A673 (cell line): ENCODE measurements around the gene PTGES.

ENCODE experiments used
- EZH2 ChIP-seq: fragments of 200-600 bp; sonication (generic); IDR thresholded peaks from 2 replicates; pipeline ENCODE4 v1.6.1; 2017; ENCODE audit warnings: borderline replicate concordance, low read depth, mild to moderate bottlenecking, mixed read lengths, antibody characterized with exemption, low read length; ENCODE audit not compliant: poor library complexity, severe bottlenecking
- TF ChIP-seq, protein P1 (sequence below): fragments of 300-800, 200-600 bp; sonication (generic); conservative IDR thresholded peaks from 2 replicates; pipeline ENCODE4 v1.5.1; 2017; ENCODE audit warnings: low read depth, mild to moderate bottlenecking, antibody characterized with exemption, low read length, moderate library complexity, mixed read lengths

DNA sequence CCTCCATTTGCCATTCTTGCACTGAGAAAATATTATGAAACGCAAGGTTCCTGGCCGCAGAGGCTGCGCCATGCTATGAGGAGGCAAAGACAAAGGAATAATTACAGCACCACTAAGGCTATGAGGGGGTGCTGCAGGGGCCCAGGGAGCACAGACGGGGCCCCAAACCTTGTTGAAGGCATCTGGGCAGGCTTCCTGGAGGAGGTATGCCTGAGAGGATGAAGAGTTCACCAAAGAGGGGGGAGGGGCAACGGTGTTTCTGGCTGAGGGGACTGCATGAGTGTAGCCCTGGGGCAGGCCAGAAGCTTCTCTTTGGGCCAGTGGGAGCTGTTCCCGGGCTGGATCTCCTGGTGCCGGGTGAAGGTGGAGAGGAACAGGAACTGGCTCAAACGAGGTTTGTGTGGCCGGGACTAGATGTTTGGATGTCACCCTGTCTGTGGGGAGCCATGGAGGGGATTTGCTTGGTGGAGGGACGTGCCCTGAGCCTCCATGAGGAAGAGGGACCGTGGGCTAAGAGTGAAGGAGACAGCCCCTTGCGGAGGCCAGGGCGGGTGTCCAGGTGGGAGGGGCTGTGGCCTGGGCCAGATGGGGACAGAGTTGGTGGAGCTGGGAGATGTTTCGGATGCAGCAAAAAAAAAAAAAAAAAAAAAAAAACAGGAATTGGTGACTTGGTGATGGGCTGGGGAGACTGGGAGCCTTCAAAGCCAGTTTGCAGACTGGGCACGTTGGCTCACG lies 28.2 kb downstream of the PTGES start:
- TF ChIP-seq, protein P1, sequence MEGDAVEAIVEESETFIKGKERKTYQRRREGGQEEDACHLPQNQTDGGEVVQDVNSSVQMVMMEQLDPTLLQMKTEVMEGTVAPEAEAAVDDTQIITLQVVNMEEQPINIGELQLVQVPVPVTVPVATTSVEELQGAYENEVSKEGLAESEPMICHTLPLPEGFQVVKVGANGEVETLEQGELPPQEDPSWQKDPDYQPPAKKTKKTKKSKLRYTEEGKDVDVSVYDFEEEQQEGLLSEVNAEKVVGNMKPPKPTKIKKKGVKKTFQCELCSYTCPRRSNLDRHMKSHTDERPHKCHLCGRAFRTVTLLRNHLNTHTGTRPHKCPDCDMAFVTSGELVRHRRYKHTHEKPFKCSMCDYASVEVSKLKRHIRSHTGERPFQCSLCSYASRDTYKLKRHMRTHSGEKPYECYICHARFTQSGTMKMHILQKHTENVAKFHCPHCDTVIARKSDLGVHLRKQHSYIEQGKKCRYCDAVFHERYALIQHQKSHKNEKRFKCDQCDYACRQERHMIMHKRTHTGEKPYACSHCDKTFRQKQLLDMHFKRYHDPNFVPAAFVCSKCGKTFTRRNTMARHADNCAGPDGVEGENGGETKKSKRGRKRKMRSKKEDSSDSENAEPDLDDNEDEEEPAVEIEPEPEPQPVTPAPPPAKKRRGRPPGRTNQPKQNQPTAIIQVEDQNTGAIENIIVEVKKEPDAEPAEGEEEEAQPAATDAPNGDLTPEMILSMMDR: no peak
- no peak for TF ChIP-seq EZH2
